ENCODE data around the gene GRAMD2B.

Gene GRAMD2B

DNA sequence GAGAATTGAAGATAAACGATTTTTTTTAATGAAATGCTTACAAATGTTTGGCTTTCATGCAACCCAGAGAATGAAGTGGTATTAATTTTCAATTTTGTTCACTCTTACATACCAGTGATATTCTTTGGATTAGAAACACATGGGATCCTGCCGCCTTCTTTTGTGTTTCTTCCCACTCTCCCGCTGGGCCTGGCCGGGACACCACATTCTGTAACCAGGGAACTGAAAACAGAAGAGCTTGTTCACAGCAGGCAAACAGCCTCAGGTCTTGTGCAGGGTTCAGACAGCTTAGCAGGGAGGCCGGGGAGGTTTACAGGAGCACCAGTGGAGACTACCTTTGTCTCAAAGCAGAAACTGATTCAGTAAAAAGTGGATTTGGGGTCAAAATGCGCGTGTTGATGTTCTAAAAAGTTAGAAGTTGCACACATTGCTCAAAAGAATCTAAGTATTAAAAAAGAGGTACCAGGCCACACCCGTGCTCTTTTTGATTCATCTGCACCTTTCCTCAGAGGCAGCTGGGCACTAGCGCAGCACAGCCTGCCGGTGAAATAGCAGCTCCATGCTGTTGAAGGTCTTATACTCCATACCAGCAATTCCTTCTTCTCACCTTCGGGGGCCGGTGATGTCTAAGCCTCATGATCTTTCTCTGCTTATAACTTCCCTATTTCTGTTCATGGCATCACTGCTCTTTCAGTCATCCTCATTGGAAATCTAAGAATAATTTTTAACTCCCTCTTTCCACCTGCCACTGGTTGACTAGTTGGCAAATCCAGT is 67.1 kb downstream of the GRAMD2B start:
- H3K9ac ChIP-seq (ENCODE audit: low read depth, low read length, poor library complexity, severe bottlenecking) = no peak overlapping the region
- no peaks in the 10 kb centered on the region for H3F3A ChIP-seq (ENCODE audit: low read depth)
- no peaks in the 10 kb centered on the region for H3K27me3 ChIP-seq (ENCODE audit: insufficient read depth, low read length, poor library complexity, severe bottlenecking)
- no peaks in the 10 kb centered on the region for H3K9me2 ChIP-seq (replicated peaks; ENCODE audit: low read depth, low read length)
- TF ChIP-seq, protein P1, sequence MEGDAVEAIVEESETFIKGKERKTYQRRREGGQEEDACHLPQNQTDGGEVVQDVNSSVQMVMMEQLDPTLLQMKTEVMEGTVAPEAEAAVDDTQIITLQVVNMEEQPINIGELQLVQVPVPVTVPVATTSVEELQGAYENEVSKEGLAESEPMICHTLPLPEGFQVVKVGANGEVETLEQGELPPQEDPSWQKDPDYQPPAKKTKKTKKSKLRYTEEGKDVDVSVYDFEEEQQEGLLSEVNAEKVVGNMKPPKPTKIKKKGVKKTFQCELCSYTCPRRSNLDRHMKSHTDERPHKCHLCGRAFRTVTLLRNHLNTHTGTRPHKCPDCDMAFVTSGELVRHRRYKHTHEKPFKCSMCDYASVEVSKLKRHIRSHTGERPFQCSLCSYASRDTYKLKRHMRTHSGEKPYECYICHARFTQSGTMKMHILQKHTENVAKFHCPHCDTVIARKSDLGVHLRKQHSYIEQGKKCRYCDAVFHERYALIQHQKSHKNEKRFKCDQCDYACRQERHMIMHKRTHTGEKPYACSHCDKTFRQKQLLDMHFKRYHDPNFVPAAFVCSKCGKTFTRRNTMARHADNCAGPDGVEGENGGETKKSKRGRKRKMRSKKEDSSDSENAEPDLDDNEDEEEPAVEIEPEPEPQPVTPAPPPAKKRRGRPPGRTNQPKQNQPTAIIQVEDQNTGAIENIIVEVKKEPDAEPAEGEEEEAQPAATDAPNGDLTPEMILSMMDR (conservative IDR thresholded peaks at IDR 0.05; ENCODE audit: low read length) = no peak
- TF ChIP-seq EZH2phosphoT487 (IDR thresholded peaks at IDR 0.05; ENCODE audit: borderline replicate concordance) = no peak
- no peaks in the 10 kb centered on the region for H3K36me3 ChIP-seq (ENCODE audit: insufficient read depth, low read length)
- no peaks in the 10 kb centered on the region for H3K4me1 ChIP-seq (ENCODE audit: insufficient read depth, low read length, poor library complexity, severe bottlenecking)
- no peaks in the 10 kb centered on the region for H4K20me1 ChIP-seq (ENCODE audit: insufficient read depth, low read length, poor library complexity, severe bottlenecking)
- H3K9me3 ChIP-seq (ENCODE audit: insufficient read depth, low read depth, low read length) = no peaks in the 10 kb centered on the region
- no peak overlapping the region for H3K4me2 ChIP-seq (ENCODE audit: low read depth, low read length, poor library complexity, severe bottlenecking)
- H2AFZ ChIP-seq (ENCODE audit: low read length) = no peak overlapping the region
- no peak overlapping the region for H3K4me3 ChIP-seq (ENCODE audit: low read length, poor library complexity, severe bottlenecking)
- H3K79me2 ChIP-seq (ENCODE audit: insufficient read depth, low read length) = no peaks in the 10 kb centered on the region

DNA sequence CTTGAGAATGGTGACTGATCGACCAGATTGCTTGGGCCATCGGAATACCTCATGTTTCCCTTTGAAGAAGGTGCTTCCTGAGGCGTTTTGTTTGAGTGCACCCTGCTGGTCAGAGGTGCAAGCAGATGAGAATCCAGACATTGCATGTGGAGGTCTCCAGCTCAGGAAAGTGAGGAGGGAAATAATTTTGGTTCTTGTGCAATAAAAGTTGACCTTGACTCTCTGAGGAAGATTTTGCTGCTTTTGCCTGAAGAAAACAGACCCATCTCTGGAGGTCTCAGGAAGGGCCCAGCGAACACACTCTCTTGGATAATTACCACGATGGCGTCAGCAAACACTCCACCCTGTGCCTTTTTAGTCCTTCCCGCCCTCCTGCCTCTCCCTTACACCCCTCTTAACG is 69.7 kb downstream of the GRAMD2B start:
- no peaks in the 10 kb centered on the region for H3K9me3 ChIP-seq (ENCODE audit: insufficient read depth, low read depth, low read length)
- H3K4me3 ChIP-seq (ENCODE audit: low read length, poor library complexity, severe bottlenecking) = no peak overlapping the region
- H3F3A ChIP-seq (ENCODE audit: low read depth) = no peaks in the 10 kb centered on the region
- no peaks in the 10 kb centered on the region for H3K9me2 ChIP-seq (replicated peaks; ENCODE audit: low read depth, low read length)
- H4K20me1 ChIP-seq (ENCODE audit: insufficient read depth, low read length, poor library complexity, severe bottlenecking) = no peaks in the 10 kb centered on the region
- TF ChIP-seq, protein P1 (conservative IDR thresholded peaks at IDR 0.05; ENCODE audit: low read length) = peak; percentile 38
- no peak for TF ChIP-seq EZH2phosphoT487 (IDR thresholded peaks at IDR 0.05; ENCODE audit: borderline replicate concordance)
- no peaks in the 10 kb centered on the region for H3K4me1 ChIP-seq (ENCODE audit: insufficient read depth, low read length, poor library complexity, severe bottlenecking)
- no peak overlapping the region for H2AFZ ChIP-seq (ENCODE audit: low read length)
- H3K36me3 ChIP-seq (ENCODE audit: insufficient read depth, low read length) = no peaks in the 10 kb centered on the region
- H3K9ac ChIP-seq (ENCODE audit: low read depth, low read length, poor library complexity, severe bottlenecking) = no peak overlapping the region
- H3K4me2 ChIP-seq (ENCODE audit: low read depth, low read length, poor library complexity, severe bottlenecking) = no peak overlapping the region
- H3K27me3 ChIP-seq (ENCODE audit: insufficient read depth, low read length, poor library complexity, severe bottlenecking) = no peaks in the 10 kb centered on the region
- no peaks in the 10 kb centered on the region for H3K79me2 ChIP-seq (ENCODE audit: insufficient read depth, low read length)

DNA sequence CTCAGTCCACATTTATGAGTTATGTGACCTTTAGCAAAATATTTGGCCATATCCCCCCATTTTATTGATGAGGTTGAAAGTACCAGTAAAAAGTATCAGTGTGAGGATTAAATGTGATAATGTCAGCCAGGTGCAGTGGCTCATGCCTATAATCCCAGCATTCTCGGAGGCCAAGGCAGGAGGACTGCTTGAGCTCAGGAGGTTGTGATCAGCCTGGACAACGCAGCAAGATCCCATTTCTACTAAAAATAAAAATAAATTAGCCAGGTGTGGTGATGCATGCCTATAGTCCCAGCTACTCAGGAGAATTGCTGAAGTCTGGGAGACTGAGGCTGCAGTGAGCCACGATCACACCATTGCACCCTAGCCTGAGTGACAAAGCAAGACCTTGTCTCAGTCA is 71.2 kb downstream of the GRAMD2B start:
- TF ChIP-seq EZH2phosphoT487 (IDR thresholded peaks at IDR 0.05; ENCODE audit: borderline replicate concordance) = no peak
- TF ChIP-seq, protein P1 (conservative IDR thresholded peaks at IDR 0.05; ENCODE audit: low read length) = no peak
- H3K27me3 ChIP-seq (ENCODE audit: insufficient read depth, low read length, poor library complexity, severe bottlenecking) = no peaks in the 10 kb centered on the region
- H3K79me2 ChIP-seq (ENCODE audit: insufficient read depth, low read length) = no peaks in the 10 kb centered on the region
- H4K20me1 ChIP-seq (ENCODE audit: insufficient read depth, low read length, poor library complexity, severe bottlenecking) = no peaks in the 10 kb centered on the region
- H3F3A ChIP-seq (ENCODE audit: low read depth) = no peaks in the 10 kb centered on the region
- H3K36me3 ChIP-seq (ENCODE audit: insufficient read depth, low read length) = no peaks in the 10 kb centered on the region
- no peaks in the 10 kb centered on the region for H3K4me1 ChIP-seq (ENCODE audit: insufficient read depth, low read length, poor library complexity, severe bottlenecking)
- no peak overlapping the region for H2AFZ ChIP-seq (ENCODE audit: low read length)
- H3K9me3 ChIP-seq (ENCODE audit: insufficient read depth, low read depth, low read length) = no peaks in the 10 kb centered on the region
- no peaks in the 10 kb centered on the region for H3K9me2 ChIP-seq (replicated peaks; ENCODE audit: low read depth, low read length)
- H3K4me2 ChIP-seq (ENCODE audit: low read depth, low read length, poor library complexity, severe bottlenecking) = no peak overlapping the region
- no peak overlapping the region for H3K9ac ChIP-seq (ENCODE audit: low read depth, low read length, poor library complexity, severe bottlenecking)
- no peak overlapping the region for H3K4me3 ChIP-seq (ENCODE audit: low read length, poor library complexity, severe bottlenecking)

Measured in Loucy (cell line).